Caco-2 (cell line): Measurements from ENCODE around the gene CDKN2B-AS1. TPM values are rescaled to one million over a fixed set of nuclear protein-coding genes. Genes with fewer than 3 reads are reported as not detected.

ENCODE experiments used
- BruUV-seq: library from RNA; stranded (reverse); fragments of 400-500 nt; replicated peaks from 2 replicates; lab custom pipeline; 2021; lab: Mats Ljungman, UMichigan
- CTCF ChIA-PET: fragments of 300-600 bp; sonication (Branson Sonifier 250); formaldehyde crosslinking; loops from one replicate; lab custom pipeline; 2022; ENCODE audit warnings: antibody characterized with exemption; lab: Charles Lee
- POLR2A ChIA-PET: fragments of 300-600 bp; sonication (Branson Sonifier 250); formaldehyde crosslinking; loops from one replicate; lab custom pipeline; 2022; ENCODE audit warnings: antibody characterized with exemption; lab: Charles Lee
- DNase-seq, 2 experiments: peaks; one replicate each; pipeline versions ENCODE4 v3.0.0 to v3.0.0-alpha.2; 2020 to 2022
- H3K27me3 ChIP-seq: replicated peaks from 2 replicates; pipeline ENCODE4 v1.6.0; 2011; ENCODE audit warnings: low read length; ENCODE audit not compliant: control insufficient read depth, insufficient read depth
- H3K36me3 ChIP-seq: 2 replicates; pipeline ENCODE4 v1.5.1; 2011; ENCODE audit warnings: low read length; ENCODE audit not compliant: control insufficient read depth, insufficient read depth
- H3K4me1 ChIP-seq: fragments of 250-450 bp; sonication (Bioruptor Pico); 2 replicates; pipeline ENCODE4 v1.5.1; 2020; ENCODE audit warnings: mild to moderate bottlenecking
- H3K4me3 ChIP-seq: 2 replicates; pipeline ENCODE4 v1.5.1; 2011; ENCODE audit warnings: low read depth, mild to moderate bottlenecking, control low read depth, low read length
- H3K9me3 ChIP-seq: fragments of 250-450 bp; sonication (Bioruptor Pico); 2 replicates; pipeline ENCODE4 v1.5.1; 2020; ENCODE audit warnings: mild to moderate bottlenecking, moderate library complexity
- H3K27ac Mint-ChIP-seq: one replicate; pipeline ENCODE4 v1.8.0; 2022; ENCODE audit warnings: mixed read lengths; ENCODE audit not compliant: unreplicated experiment
- H3K27me3 Mint-ChIP-seq: one replicate; pipeline ENCODE4 v1.8.0; 2022; ENCODE audit warnings: mixed read lengths; ENCODE audit not compliant: insufficient read depth, unreplicated experiment
- H3K36me3 Mint-ChIP-seq: one replicate; pipeline ENCODE4 v1.8.0; 2022; ENCODE audit warnings: mild to moderate bottlenecking, mixed read lengths; ENCODE audit not compliant: insufficient read depth, unreplicated experiment
- H3K4me1 Mint-ChIP-seq: one replicate; pipeline ENCODE4 v1.8.0; 2022; ENCODE audit warnings: low read depth, mixed read lengths; ENCODE audit not compliant: unreplicated experiment
- H3K4me3 Mint-ChIP-seq: one replicate; pipeline ENCODE4 v1.8.0; 2022; ENCODE audit warnings: mild to moderate bottlenecking, moderate library complexity, mixed read lengths; ENCODE audit not compliant: unreplicated experiment
- H3K9me3 Mint-ChIP-seq: one replicate; pipeline ENCODE4 v1.8.0; 2022; ENCODE audit warnings: mixed read lengths; ENCODE audit not compliant: unreplicated experiment
- intact Hi-C: fragments of 100-400 bp; cut with micrococcal nuclease; formaldehyde crosslinking; loops from one replicate; pipeline ENCODE4 v1.10.0; 2022; ENCODE audit not compliant: unreplicated experiment
- total RNA-seq: library from RNA; stranded (reverse); gene quantifications from 2 replicates; pipeline ENCODE4 v1.2.3, GENCODE V29; 2022
- TF ChIP-seq, protein P1 (sequence below), 2 experiments: fragments of 200-600 bp in 1 of 2; IDR thresholded peaks; 1 replicate in 1 of 2; 2 replicates in 1 of 2; pipeline versions ENCODE4 v1.5.1 to v1.8.0; 2011 to 2022; ENCODE audit warnings: antibody characterized with exemption in 1 of 2, control low read depth in 1 of 2, inconsistent platforms in 1 of 2, low read depth in 1 of 2, low read length in 1 of 2, mild to moderate bottlenecking in 1 of 2, moderate library complexity in 1 of 2; ENCODE audit not compliant: insufficient read depth in 1 of 2, severe bottlenecking in 1 of 2, unreplicated experiment in 1 of 2

Gene CDKN2B-AS1
- total RNA-seq, 1 experiment from 2014 or later = 1.2 TPM

DNA sequence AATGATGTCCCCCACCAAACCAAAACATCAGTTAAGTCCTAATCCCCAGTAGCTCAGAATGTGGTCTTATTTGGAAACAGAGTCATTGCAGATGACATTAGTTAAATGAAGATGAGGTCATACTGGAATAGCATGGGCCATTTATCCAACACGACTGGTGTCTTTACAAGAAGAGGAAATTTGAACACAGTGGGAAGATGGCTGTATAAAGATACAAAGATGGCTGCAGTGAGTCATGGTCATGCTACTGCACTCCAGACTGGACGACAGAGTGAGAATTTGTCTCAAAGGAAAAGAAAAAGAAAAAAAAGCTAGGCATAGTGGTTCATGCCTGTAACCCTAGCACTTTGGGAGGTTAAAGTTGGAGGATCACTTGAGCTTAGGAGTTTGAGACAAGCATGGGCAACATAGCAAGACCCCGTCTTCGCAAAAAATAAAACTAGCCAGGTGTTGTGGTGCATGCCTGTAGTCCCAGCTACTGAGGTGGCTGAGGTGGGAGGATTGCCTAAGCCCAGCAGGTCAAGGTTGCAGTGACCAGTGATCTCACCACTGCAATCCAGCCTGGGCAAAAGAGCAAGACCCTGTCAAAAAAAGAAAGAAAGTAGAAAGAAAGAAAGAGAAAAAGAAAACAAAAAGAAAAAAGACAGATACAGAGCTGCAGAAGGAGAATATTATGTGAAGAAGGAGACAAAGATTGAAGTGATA is 144.5 kb downstream of the CDKN2B-AS1 start:
- no peaks in the 10 kb centered on the region for H3K36me3 Mint-ChIP-seq
- H3K27me3 Mint-ChIP-seq = peaks cover 3% of the 10 kb centered on the region
- ChIA-PET CTCF (no interaction called here), POLR2A (no interaction called here)
- no peak overlapping the region for H3K27ac Mint-ChIP-seq
- no TSS peak for BruUV-seq
- H3K4me1 Mint-ChIP-seq = no peaks in the 10 kb centered on the region
- TF ChIP-seq, protein P1, sequence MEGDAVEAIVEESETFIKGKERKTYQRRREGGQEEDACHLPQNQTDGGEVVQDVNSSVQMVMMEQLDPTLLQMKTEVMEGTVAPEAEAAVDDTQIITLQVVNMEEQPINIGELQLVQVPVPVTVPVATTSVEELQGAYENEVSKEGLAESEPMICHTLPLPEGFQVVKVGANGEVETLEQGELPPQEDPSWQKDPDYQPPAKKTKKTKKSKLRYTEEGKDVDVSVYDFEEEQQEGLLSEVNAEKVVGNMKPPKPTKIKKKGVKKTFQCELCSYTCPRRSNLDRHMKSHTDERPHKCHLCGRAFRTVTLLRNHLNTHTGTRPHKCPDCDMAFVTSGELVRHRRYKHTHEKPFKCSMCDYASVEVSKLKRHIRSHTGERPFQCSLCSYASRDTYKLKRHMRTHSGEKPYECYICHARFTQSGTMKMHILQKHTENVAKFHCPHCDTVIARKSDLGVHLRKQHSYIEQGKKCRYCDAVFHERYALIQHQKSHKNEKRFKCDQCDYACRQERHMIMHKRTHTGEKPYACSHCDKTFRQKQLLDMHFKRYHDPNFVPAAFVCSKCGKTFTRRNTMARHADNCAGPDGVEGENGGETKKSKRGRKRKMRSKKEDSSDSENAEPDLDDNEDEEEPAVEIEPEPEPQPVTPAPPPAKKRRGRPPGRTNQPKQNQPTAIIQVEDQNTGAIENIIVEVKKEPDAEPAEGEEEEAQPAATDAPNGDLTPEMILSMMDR (IDR thresholded peaks at IDR 0.05; ENCODE audit: insufficient read depth in 1 of 2, low read depth in 1 of 2, low read length in 1 of 2, severe bottlenecking in 1 of 2, unreplicated experiment in 1 of 2) = no peak
- no peak for DNase-seq
- Histone ChIP-seq H3K9me3 (no peaks in the 10 kb centered on the region), H3K36me3 (no peaks in the 10 kb centered on the region), H3K4me3 (no peak overlapping the region), H3K27me3 (no peaks in the 10 kb centered on the region), H3K4me1 (peaks cover 5% of the 10 kb centered on the region; the same call in 1 of the 2 replicates)
- no peak overlapping the region for H3K4me3 Mint-ChIP-seq
- intact Hi-C loops = no loop called here
- H3K9me3 Mint-ChIP-seq = no peaks in the 10 kb centered on the region

DNA sequence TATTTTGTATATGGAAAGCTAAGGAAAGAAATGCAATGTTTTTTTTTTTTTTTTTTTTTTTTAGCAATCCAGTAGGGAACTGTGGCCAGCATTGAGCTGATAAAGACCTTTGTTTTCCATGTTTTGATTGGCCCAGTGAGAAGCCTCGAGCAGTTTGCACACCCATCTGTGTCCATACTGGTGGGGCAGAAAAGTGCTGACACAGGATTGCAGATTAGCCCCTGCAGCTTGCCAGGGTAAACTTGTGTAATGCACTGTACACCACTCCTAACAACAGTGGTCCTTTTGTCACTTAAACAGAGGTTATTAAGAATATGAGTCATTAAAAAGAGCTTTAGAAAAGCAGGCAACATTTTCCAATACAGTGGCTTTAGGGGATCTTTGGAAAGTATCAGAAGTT is 147.3 kb downstream of the CDKN2B-AS1 start:
- Histone ChIP-seq H3K4me1 (peaks cover 5% of the 10 kb centered on the region; the same call in 1 of the 2 replicates), H3K36me3 (no peaks in the 10 kb centered on the region), H3K4me3 (no peak overlapping the region), H3K9me3 (no peaks in the 10 kb centered on the region), H3K27me3 (no peaks in the 10 kb centered on the region)
- ChIA-PET CTCF (interaction anchor here (0.6 kb wide), 1 partner anchor 733 kb away, joined by 3 read pairs; no protein-coding TSS in a partner anchor), POLR2A (no interaction called here)
- no peaks in the 10 kb centered on the region for H3K4me1 Mint-ChIP-seq
- no peaks in the 10 kb centered on the region for H3K36me3 Mint-ChIP-seq
- H3K9me3 Mint-ChIP-seq = no peaks in the 10 kb centered on the region
- intact Hi-C loops = no loop called here
- H3K27me3 Mint-ChIP-seq = no peaks in the 10 kb centered on the region
- H3K4me3 Mint-ChIP-seq = no peak overlapping the region
- BruUV-seq = no TSS peak
- no peak overlapping the region for H3K27ac Mint-ChIP-seq
- no peak for DNase-seq
- TF ChIP-seq, protein P1 (IDR thresholded peaks at IDR 0.05; ENCODE audit: insufficient read depth in 1 of 2, low read depth in 1 of 2, low read length in 1 of 2, severe bottlenecking in 1 of 2, unreplicated experiment in 1 of 2) = no peak

DNA sequence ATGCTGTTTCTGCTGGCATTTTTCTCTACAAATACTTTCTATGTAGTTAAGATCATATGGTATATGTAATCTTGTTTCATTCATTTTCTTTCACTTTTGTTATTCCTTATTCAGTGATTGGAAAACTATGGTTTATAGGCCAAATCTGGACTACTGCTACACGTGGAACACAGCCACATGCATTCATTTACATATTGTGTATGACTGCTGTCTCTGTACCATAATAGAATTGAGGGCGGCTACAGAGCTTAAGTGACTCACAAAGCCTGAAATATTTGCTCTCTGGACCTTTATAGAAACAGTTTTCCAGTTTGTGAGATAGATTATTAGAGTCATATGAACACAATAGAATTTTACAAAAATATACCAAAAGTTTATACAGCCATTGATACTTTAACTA is 148.1 kb downstream of the CDKN2B-AS1 start:
- Mint-ChIP-seq H3K27me3 (no peaks in the 10 kb centered on the region), H3K4me3 (no peak overlapping the region), H3K36me3 (no peaks in the 10 kb centered on the region), H3K4me1 (no peaks in the 10 kb centered on the region), H3K27ac (no peak overlapping the region), H3K9me3 (no peaks in the 10 kb centered on the region)
- Histone ChIP-seq H3K27me3 (no peaks in the 10 kb centered on the region), H3K4me1 (peaks cover 5% of the 10 kb centered on the region; the same call in 1 of the 2 replicates), H3K36me3 (no peaks in the 10 kb centered on the region), H3K4me3 (no peak overlapping the region), H3K9me3 (no peaks in the 10 kb centered on the region)
- ChIA-PET CTCF (no interaction called here), POLR2A (no interaction called here)
- no TSS peak for BruUV-seq
- TF ChIP-seq, protein P1 (IDR thresholded peaks at IDR 0.05; ENCODE audit: insufficient read depth in 1 of 2, low read depth in 1 of 2, low read length in 1 of 2, severe bottlenecking in 1 of 2, unreplicated experiment in 1 of 2) = no peak
- intact Hi-C loops = no loop called here
- DNase-seq = no peak
